Lower lobe of right lung (tissue), 2 donors: ENCODE measurements around the gene ISG20. TPM values are rescaled to one million over a fixed set of nuclear protein-coding genes. Genes with fewer than 3 reads are reported as not detected.
A peak's percentile ranks its signal among the peaks of the same experiment; 100 is the strongest.

Experiments
- ATAC-seq, 2 donors: fragments of 200-7000 bp; cut with Tn5 transposase; one replicate each; pipeline ENCODE4 v1.9.1; 2020 to 2022; ENCODE audit warnings: mild to moderate bottlenecking in 2 of 2, moderate library complexity in 2 of 2
- DNase-seq: peaks from one replicate; pipeline ENCODE4 v3.0.0-alpha.2; 2020
- H3K27ac ChIP-seq: fragments of 200-600 bp; one replicate; pipeline ENCODE4 v1.8.0; 2022
- H3K27me3 ChIP-seq: fragments of 200-600 bp; one replicate; pipeline ENCODE4 v1.8.0; 2022; ENCODE audit warnings: low read depth
- H3K36me3 ChIP-seq: fragments of 200-600 bp; one replicate; pipeline ENCODE4 v1.8.0; 2022; ENCODE audit warnings: mild to moderate bottlenecking
- H3K4me1 ChIP-seq: fragments of 200-600 bp; one replicate; pipeline ENCODE4 v1.8.0; 2022
- H3K4me3 ChIP-seq: fragments of 200-600 bp; one replicate; pipeline ENCODE4 v1.8.0; 2022; ENCODE audit warnings: mild to moderate bottlenecking
- H3K9me3 ChIP-seq: fragments of 200-600 bp; one replicate; pipeline ENCODE4 v1.8.0; 2022
- CTCF ChIP-seq: fragments of 200-600 bp; IDR thresholded peaks from one replicate; pipeline ENCODE4 v1.8.0; 2022; ENCODE audit warnings: antibody characterized with exemption, mild to moderate bottlenecking
- intact Hi-C: fragments of 100-400 bp; cut with DNase I; formaldehyde crosslinking; loops from one replicate; pipeline ENCODE4 v1.11.0; 2022
- total RNA-seq: library from RNA; stranded (reverse); fragmentation: NEBNext Ultra II Directional; extraction: Animal tissue kit (Norgen Biotek cat#: 25700); gene quantifications from one replicate; pipeline ENCODE4 v1.2.1, GENCODE V29; 2021
- donor health status: DM: no; HTN: yes; CAD: no; lungs with severe emphysema.

Gene ISG20
- total RNA-seq, 1 donor from 2014 or later: 32.0 TPM

DNA sequence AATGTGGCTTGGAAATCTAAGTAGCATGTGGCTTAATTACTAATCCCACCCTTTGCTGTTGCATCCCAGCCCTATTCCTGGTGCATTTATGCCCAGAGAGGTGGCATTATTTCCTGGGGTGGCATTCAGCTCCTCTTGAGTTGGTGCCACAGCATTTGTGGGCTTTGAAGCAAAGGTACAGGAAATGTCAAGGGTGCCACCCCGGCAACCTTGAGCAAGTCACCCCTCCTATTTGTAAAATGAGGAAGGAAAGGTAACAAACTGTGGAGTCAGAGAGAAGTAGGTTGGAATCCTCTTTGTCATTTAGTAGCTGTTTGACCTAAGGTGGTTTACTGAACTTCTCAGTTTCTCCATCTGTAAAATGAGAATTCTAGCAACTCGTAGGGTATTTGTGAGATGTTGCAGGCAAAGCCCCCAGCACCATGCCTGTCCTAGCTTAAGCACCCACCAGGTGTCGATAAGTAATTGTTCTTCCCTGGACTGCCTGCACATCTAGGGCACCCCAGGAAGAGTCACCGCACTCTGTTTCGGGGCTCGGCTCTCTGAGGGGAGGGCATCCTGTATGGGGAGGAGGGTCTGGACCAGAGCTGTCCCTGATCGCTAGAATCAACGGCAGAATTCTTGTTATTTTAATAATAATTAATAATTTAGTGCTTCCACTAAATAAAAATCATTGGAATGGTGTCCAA lies 17.1 kb downstream of the ISG20 start:
- intact Hi-C loops: no loop called here
- ATAC-seq: no peak

GRCh38 chr15:88656760-88657221 lies 18.0 kb downstream of the ISG20 start:
- Histone ChIP-seq H3K36me3 (no peaks in the 10 kb centered on the region), H3K27me3 (no peaks in the 10 kb centered on the region), H3K27ac (no peak overlapping the region), H3K4me3 (no peak overlapping the region), H3K9me3 (no peaks in the 10 kb centered on the region), H3K4me1 (no peaks in the 10 kb centered on the region)
- no peak for DNase-seq
- intact Hi-C loops: no loop called here
- ATAC-seq: peak in 1 of 2 donors; percentile 13
- no peak for TF ChIP-seq CTCF

More for the DNA sequence above, 17.1 kb downstream of the ISG20 start:
- Histone ChIP-seq H3K27me3 (no peaks in the 10 kb centered on the region), H3K9me3 (no peaks in the 10 kb centered on the region), H3K4me3 (no peak overlapping the region), H3K27ac (no peak overlapping the region), H3K36me3 (no peaks in the 10 kb centered on the region), H3K4me1 (no peaks in the 10 kb centered on the region)
- DNase-seq: no peak
- TF ChIP-seq CTCF: no peak

- no peaks in the 10 kb centered on the region for H3K4me1 ChIP-seq
- H3K27ac ChIP-seq: no peak overlapping the region
- no peaks in the 10 kb centered on the region for H3K36me3 ChIP-seq
- intact Hi-C loops: no loop called here
- DNase-seq: no peak
- H3K27me3 ChIP-seq: no peaks in the 10 kb centered on the region
- no peak overlapping the region for H3K4me3 ChIP-seq
- peak; percentile 44 for TF ChIP-seq CTCF
- peak; percentile 5 to 47 for ATAC-seq
- no peaks in the 10 kb centered on the region for H3K9me3 ChIP-seq
Measured at GRCh38 chr15:88657326-88658069, 18.7 kb downstream of the ISG20 start.

- H3K9me3 ChIP-seq: no peaks in the 10 kb centered on the region
- H3K4me1 ChIP-seq: no peaks in the 10 kb centered on the region
- no peak for ATAC-seq
- no peak overlapping the region for H3K4me3 ChIP-seq
- no peak overlapping the region for H3K27ac ChIP-seq
- no peak for DNase-seq
- no peaks in the 10 kb centered on the region for H3K36me3 ChIP-seq
- H3K27me3 ChIP-seq: no peaks in the 10 kb centered on the region
- intact Hi-C loops: no loop called here
- no peak for TF ChIP-seq CTCF
Measured at GRCh38 chr15:88658070-88658965, 19.5 kb downstream of the ISG20 start.
